Measurements from ENCODE around the gene SPNS1.
"Not testable (repeated sequence)": the region's sequence is repeated elsewhere in the genome, so short reads cannot be mapped to it uniquely, and the experiment has no call there.

SPNS1 gene, protein sequence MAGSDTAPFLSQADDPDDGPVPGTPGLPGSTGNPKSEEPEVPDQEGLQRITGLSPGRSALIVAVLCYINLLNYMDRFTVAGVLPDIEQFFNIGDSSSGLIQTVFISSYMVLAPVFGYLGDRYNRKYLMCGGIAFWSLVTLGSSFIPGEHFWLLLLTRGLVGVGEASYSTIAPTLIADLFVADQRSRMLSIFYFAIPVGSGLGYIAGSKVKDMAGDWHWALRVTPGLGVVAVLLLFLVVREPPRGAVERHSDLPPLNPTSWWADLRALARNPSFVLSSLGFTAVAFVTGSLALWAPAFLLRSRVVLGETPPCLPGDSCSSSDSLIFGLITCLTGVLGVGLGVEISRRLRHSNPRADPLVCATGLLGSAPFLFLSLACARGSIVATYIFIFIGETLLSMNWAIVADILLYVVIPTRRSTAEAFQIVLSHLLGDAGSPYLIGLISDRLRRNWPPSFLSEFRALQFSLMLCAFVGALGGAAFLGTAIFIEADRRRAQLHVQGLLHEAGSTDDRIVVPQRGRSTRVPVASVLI

DNA sequence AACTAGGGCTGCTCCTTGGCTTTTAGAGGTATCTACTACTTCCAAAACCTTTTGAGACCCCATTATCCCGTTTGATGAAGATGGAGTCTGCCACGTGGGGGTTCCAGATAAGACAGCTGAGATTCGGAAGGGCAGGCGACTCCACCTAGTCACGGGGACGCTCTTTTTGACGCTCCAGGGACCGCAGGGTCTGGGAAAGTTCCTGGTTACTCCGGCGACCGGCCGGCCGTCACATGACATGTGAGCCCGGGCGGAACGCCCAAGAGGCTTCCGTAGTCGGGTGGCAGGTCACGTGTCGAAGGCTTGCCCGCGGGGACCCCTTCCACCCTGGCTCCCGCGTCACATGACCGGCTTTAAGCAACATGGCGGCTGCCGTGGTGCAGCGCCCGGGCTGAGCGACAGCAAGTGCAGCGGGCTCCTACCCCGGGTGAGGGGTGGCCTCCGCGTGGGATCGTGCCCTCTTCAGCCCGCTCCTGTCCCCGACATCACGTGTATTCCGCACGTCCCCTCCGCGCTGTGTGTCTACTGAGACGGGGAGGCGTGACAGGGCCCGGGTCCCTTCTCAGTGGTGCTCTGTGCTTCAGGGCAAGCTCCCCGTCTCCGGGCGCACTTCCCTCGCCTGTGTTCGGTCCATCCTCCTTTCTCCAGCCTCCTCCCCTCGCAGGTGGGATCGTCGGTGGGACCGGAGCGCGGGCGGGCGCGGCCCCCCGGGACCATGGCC lies at the start of gene SPNS1:
SPNS1 (plus strand) TSS at position 342 of the 721 bp plus-strand sequence; CDS start at position 716, 374 bp downstream.
- Histone ChIP-seq H3K9ac (ENCODE audit: low read length) (peak within 1 kb of the TSS; percentile 84), H3K4me3 (ENCODE audit: low read length) (peak within 1 kb of the TSS; percentile 94), H3K79me2 (ENCODE audit: low read length) (peaks cover 9% of the 10 kb centered on the region; the same call in 1 of the 2 replicates), H3K27me3 (ENCODE audit: low read depth, low read length) (no peaks in the 10 kb centered on the region), H3K4me2 (ENCODE audit: low read length) (peak within 1 kb of the TSS; percentile 79), H2AFZ (ENCODE audit: low read depth, low read length) (peak within 1 kb of the TSS; percentile 94), H3K36me3 (replicated peaks; ENCODE audit: low read depth, low read length) (no peaks in the 10 kb centered on the region), H4K20me1 (ENCODE audit: insufficient read depth, low read length) (no peaks in the 10 kb centered on the region), H3K9me3 (ENCODE audit: insufficient read depth, low read length) (no peaks in the 10 kb centered on the region), H3K4me1 (ENCODE audit: low read length) (peaks cover 9% of the 10 kb centered on the region), H3K27ac (ENCODE audit: low read length) (peak within 1 kb of the TSS; percentile 35)
- TF ChIP-seq, protein P1, sequence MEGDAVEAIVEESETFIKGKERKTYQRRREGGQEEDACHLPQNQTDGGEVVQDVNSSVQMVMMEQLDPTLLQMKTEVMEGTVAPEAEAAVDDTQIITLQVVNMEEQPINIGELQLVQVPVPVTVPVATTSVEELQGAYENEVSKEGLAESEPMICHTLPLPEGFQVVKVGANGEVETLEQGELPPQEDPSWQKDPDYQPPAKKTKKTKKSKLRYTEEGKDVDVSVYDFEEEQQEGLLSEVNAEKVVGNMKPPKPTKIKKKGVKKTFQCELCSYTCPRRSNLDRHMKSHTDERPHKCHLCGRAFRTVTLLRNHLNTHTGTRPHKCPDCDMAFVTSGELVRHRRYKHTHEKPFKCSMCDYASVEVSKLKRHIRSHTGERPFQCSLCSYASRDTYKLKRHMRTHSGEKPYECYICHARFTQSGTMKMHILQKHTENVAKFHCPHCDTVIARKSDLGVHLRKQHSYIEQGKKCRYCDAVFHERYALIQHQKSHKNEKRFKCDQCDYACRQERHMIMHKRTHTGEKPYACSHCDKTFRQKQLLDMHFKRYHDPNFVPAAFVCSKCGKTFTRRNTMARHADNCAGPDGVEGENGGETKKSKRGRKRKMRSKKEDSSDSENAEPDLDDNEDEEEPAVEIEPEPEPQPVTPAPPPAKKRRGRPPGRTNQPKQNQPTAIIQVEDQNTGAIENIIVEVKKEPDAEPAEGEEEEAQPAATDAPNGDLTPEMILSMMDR (IDR thresholded peaks at IDR 0.05; ENCODE audit: low read depth, low read length) = no peak
- TF ChIP-seq EZH2phosphoT487 (IDR thresholded peaks at IDR 0.05; ENCODE audit: low read depth) = no peak

DNA sequence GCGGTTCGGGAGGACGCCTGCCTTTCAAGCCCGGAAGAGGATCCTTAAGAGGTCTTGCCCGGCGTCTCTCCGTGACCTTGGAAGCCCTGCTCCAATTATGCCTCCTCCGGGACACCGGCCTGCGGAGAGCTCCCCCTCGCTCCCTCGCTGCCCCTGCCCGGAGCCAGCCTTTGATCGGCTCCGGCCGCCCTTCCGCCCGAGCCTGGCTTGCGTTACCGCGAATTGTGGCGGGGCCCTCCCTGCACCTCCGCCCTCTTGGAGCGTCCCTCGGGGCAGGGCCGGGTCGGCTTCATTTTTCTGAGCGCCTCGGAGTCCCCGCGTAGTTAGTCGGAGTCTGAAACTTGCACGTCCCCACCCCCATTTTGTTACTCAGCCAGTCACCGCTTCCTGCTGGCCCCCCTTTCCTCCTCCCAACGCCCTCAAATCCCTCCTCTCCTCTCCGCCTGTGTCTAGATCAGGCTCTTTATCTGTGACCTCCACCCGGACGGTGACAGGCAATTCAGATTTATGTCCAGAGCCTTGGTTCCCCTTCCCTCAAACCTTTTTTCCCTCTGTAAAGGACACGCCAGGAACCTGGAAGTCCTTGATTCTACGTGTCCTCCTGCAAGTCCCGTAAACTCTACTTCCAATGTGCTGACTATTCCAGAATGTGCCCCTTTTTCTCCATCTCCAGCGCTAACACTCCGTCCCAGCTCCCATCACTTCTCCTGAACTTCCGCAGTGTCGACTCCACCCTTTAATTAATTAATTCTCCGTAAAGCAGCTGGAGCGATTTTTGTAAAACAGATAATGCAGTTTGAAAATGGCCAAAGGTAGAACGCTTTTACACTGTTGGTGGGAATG lies 49.0 kb upstream of the SPNS1 start:
- no peaks in the 10 kb centered on the region for H3K79me2 ChIP-seq (ENCODE audit: low read length)
- H3K27me3 ChIP-seq (ENCODE audit: low read depth, low read length) = no peaks in the 10 kb centered on the region
- H3K4me1 ChIP-seq (ENCODE audit: low read length) = peaks cover 19% of the 10 kb centered on the region
- H4K20me1 ChIP-seq (ENCODE audit: insufficient read depth, low read length) = no peaks in the 10 kb centered on the region
- no peak for TF ChIP-seq EZH2phosphoT487 (IDR thresholded peaks at IDR 0.05; ENCODE audit: low read depth)
- TF ChIP-seq, protein P1 (IDR thresholded peaks at IDR 0.05; ENCODE audit: low read depth, low read length) = no peak
- H3K9ac ChIP-seq (ENCODE audit: low read length) = peak overlapping the region; percentile 97
- peak overlapping the region; percentile 92 for H3K27ac ChIP-seq (ENCODE audit: low read length)
- H3K9me3 ChIP-seq (ENCODE audit: insufficient read depth, low read length) = no peaks in the 10 kb centered on the region
- H2AFZ ChIP-seq (ENCODE audit: low read depth, low read length) = peak overlapping the region; percentile 55; the same call in 1 of the 2 replicates
- H3K36me3 ChIP-seq (replicated peaks; ENCODE audit: low read depth, low read length) = peaks cover 4% of the 10 kb centered on the region
- peak overlapping the region; percentile 98 for H3K4me3 ChIP-seq (ENCODE audit: low read length)
- peak overlapping the region; percentile 100 for H3K4me2 ChIP-seq (ENCODE audit: low read length)

DNA sequence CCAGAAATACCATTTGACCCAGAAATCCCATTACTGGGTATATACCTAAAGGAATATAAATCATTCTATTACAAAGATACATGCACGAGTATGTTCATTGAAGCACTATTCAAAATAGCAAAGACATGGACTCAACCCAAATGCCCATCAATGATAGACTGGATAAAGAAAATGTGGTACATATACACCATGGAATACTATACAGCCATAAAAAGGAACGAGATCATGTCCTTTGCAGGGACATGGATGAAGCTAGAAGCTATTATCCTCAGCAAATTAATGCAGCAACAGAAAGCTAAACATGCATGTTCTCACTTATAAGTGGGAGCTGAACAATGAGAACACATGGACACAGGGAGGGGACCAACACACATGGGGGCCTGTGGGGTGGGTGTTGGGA lies 48.3 kb upstream of the SPNS1 start:
- H3K9me3 ChIP-seq (ENCODE audit: insufficient read depth, low read length); H3K36me3 ChIP-seq (replicated peaks; ENCODE audit: low read depth, low read length); H3K79me2 ChIP-seq (ENCODE audit: low read length); H4K20me1 ChIP-seq (ENCODE audit: insufficient read depth, low read length); H3K27me3 ChIP-seq (ENCODE audit: low read depth, low read length); H2AFZ ChIP-seq (ENCODE audit: low read depth, low read length); H3K27ac ChIP-seq (ENCODE audit: low read length): not testable (repeated sequence)
- Histone ChIP-seq H3K9ac (ENCODE audit: low read length) (peak overlapping the region; percentile 97), H3K4me3 (ENCODE audit: low read length) (peak overlapping the region; percentile 98), H3K4me1 (ENCODE audit: low read length) (peaks cover 26% of the 10 kb centered on the region), H3K4me2 (ENCODE audit: low read length) (peak overlapping the region; percentile 100)

DNA sequence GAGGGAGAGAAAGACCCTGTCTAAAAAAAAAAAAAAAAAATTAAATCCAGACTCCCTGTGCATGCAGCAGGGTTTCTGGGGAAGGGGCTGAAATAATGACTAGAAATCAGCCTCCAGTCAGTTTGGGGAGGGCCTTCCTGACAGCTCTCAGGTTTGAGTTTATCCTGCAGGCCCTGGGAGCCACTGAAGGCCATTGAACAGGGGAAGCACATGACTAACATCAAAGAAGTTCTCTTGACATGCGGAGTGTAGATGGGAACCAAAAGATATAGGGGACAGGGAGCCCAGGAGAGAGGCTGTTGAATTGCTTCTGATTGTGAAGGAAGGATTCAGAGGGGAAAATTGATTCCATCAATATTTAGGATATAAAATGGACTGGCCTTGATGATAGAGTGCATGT lies 46.8 kb upstream of the SPNS1 start:
- H3K9me3 ChIP-seq (ENCODE audit: insufficient read depth, low read length) = no peaks in the 10 kb centered on the region
- H3K4me2 ChIP-seq (ENCODE audit: low read length) = no peak overlapping the region
- peaks cover 34% of the 10 kb centered on the region for H3K4me1 ChIP-seq (ENCODE audit: low read length)
- peaks cover 2% of the 10 kb centered on the region for H3K36me3 ChIP-seq (replicated peaks; ENCODE audit: low read depth, low read length)
- H3K9ac ChIP-seq (ENCODE audit: low read length) = no peak overlapping the region
- H3K27ac ChIP-seq (ENCODE audit: low read length) = no peak overlapping the region
- H3K79me2 ChIP-seq (ENCODE audit: low read length) = no peaks in the 10 kb centered on the region
- H3K4me3 ChIP-seq (ENCODE audit: low read length) = no peak overlapping the region
- H2AFZ ChIP-seq (ENCODE audit: low read depth, low read length) = no peak overlapping the region
- no peak for TF ChIP-seq EZH2phosphoT487 (IDR thresholded peaks at IDR 0.05; ENCODE audit: low read depth)
- TF ChIP-seq, protein P1 (IDR thresholded peaks at IDR 0.05; ENCODE audit: low read depth, low read length) = no peak
- H3K27me3 ChIP-seq (ENCODE audit: low read depth, low read length) = no peaks in the 10 kb centered on the region
- H4K20me1 ChIP-seq (ENCODE audit: insufficient read depth, low read length) = no peaks in the 10 kb centered on the region
